ENCODE data around the gene PRKG1.

The PRKG1 gene

DNA sequence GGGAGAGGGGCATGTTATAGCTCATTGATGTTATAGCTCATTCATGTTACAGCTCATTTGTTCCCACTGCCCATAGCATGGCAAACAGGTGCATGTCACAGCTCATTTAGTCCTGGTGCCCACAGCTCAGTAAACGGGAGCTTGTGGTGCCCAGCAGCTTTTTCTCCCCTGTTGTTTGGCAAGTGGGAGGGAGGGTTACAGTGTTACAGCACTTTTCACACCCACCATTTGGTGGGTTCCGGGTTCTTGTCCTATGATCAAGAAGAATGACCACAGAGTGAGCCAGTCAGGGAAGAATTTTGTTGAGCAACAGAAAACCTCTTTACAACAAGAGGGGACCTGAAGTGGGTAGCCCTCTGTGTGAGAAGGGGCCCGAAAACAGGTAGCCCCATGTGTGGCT lies 787.9 kb downstream of the PRKG1 start:
- no peak for DNase-seq

- DNase-seq = no peak
Observed at GRCh38 chr10:51867956-51868355, 793.7 kb downstream of the PRKG1 start.

DNA sequence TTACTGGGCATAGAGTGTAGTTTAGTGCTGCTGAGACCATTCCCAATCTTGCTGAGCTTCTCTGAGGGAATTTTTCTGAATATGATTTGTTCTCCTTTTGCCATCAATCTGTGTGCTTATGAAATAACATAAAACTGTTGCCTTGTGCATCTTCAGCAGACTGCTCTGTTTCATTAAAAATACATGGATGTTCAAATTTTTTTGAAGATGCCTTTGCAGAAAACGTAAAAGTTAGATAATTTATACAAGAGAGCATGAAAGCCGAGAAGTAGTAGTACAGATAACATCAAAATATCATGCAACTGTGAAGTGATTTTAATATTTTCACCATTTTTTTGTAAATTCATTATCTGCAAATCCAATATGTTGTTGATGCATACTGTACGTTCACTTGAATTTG lies 799.8 kb downstream of the PRKG1 start:
- no peak for DNase-seq

DNA sequence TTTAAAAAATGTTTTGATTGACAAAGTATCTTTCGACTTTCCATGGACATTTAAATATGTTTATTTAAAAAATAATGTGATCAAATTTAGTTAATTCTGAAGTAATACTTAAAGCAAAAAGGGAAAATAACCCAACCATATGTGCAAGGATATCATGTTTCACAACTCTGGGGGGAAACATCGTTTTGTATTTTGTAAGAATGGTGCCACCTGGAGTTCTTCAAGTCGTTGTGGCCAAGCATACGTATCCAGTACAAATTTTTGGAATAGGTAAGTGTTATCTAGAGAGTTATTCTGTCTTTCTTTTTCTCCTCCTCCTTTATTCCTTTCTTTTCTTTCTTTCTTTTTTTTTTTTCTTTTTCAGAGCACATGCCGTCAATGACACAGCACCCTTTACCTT lies 801.3 kb downstream of the PRKG1 start:
- no peak for DNase-seq

DNA sequence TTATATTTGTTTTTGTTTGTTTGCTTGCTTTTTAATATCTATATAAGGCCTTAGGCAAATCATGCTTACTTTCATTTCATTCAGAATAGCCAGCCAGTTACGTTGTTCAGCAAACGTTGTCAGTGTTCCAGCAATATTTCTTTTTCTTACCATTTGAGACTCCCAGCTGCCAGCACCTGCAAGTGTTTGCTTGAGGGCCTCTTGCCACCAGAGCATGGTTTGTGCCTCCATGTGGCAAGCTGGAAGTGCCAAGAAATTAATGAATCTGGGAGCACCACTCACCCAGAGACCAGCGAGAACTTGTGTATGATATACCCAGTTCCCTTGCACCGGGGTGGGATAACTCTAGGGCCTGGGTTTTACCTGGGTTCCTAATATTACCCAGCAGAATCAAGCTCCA lies 802.2 kb downstream of the PRKG1 start:
- no peak for DNase-seq

GRCh38 chr10:51876979-51877378 lies 802.7 kb downstream of the PRKG1 start:
- no peak for DNase-seq

DNA sequence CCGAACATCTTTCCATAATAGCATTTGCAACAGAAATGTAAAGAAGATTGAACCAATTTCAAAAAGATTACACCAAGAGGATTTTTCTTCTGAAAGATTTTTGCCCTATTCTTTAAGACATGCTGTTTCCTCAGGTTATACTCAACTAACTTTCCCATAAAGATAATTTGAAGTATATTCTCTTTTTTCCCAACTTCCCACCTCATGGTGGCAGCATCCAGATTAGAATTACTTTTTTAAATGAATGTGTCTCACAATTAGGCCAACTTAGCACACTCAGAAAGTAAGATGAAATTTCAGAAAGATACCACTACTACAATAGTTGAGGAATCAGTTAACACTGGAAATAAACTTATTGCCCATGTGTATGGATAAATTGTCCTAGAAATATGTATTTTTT lies 803.3 kb downstream of the PRKG1 start:
- no peak for DNase-seq

DNA sequence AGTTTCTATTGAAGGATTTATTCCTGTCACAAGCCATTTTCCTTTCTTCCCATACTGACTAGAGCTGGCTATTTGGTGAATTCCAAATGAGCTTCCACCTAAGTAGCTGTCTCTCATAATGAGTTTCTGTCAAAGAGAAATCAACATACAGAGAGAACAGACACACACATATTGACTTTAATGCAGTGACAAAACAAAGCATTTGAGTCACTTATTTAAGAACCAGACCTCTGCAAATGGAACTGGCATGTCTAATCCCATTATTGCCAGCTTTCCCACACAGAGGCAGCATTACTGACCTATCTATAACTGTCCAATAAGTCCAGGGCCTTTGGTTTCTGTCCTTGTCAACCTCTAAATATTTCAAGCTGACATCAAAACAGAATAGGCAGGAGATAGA lies 804.4 kb downstream of the PRKG1 start:
- no peak for DNase-seq

GRCh38 chr10:51879238-51879637 lies 805.0 kb downstream of the PRKG1 start:
- no peak for DNase-seq

DNA sequence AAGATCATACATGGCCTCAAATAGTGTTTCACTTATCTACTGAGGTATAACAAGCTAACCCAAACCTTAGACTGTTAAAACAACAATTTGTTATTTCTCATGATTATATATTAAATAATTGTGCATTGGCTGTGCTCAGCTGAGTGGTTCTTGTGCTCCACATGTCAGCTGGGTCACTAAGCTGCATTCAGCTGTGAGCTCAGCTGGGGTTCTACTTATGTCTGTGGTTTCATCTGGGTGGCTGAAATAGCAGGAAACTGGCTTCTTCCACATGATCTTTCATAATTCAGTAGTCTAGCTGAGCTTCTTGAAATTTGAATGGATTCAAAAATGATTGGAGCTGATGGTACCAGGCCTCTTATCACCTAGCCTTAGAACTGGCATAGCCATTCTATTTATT lies 806.9 kb downstream of the PRKG1 start:
- no peak for DNase-seq

GRCh38 chr10:51886438-51887068 lies 812.3 kb downstream of the PRKG1 start:
- DNase-seq = no peak

DNA sequence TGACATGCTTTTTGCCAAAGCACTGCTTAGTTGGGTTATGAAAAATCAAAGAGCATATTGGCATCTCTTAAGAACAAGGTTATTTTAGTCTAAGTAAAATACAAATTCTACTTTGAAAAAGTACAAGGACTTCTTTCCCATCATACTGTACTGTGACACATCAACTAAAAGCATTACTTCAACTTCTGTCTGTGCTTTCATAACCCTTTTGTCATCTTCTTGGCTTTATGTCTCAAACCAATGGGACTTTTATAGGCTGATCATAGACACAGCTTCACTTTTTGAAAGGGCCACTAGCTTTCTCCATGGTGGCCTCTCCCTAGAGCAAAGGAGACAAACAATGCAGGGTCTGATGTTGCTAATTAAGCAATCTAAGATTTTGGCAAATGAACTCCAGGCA lies 814.0 kb downstream of the PRKG1 start:
- DNase-seq = no peak

GRCh38 chr10:51892313-51892712 lies 818.0 kb downstream of the PRKG1 start:
- no peak for DNase-seq

GRCh38 chr10:51892965-51893658 lies 818.8 kb downstream of the PRKG1 start:
- no peak for DNase-seq

DNA sequence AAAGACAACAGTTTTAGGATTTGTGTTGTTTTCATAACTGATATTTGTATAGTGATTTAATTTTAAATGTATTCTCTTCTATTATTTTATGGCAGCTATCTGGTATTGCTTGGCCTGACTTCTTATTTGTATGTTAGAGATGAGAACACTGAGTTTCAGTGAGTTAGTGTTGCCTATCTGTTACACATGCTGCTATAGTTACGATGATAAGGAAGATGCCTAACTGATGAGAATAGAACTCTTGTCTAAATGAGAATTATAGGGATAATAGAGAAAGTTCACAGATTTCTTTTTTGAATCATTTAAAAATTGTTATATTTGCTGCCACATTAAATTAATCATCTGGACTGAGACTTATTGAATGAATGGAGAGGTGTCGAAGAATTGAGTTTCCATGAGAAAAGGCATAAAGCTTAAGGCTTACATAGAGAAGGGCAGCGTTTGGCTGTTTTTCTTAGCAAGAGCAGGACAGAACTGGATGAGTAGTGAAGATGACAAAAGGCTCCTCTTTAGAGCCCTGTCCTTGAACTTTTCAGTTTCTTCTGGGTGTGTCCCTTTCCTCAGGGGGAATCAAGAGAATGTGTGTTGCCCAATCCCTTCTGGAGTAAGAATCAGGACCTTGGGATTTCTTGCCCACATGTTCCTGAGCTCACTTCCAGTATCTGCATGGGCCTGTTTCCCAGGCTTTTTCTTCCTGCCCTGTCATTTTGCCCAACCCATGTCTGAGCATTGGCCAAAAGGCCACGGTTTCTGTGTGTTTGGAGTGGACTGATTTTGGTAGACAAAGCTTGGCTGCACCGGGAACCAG lies 820.7 kb downstream of the PRKG1 start:
- no peak for DNase-seq

- DNase-seq = no peak
Observed at GRCh38 chr10:51896849-51897248, 822.6 kb downstream of the PRKG1 start.

DNA sequence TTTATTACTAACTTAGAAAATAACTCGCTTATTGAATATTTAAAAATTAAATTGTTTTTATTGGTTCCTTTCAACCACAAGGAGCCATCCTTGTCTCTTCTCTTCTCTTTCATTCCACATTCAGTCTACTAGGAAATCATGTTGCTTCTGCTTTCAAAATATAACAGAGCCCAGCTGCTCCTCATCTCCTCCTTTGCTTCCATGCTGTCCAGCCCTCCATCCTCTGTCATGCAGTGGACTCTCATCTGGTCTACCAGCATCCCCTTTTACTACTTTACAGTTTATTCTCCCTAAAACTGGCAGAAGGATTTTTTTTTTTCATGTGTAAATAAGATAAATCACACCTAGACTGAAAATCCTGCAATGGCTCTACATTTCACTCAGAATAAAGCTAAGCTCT lies 823.3 kb downstream of the PRKG1 start:
- DNase-seq = no peak

DNA sequence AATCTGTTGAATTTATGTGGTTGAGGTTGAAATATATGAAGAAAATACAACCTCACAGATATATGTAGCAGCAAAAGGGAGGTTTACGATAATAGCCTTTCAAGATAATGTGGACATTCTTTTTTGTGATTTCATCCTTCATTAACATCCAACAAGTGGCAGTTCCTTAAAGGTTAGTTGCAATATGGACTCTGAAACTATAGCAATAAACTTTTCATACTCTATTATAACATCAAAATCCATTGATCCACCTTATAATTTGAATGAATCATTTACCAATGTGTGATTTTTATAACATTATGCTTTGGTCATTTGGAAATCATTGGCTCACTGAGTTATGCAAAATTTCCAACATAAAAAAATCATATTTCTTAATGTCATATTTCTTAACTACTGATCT lies 825.9 kb downstream of the PRKG1 start:
- no peak for DNase-seq

DNA sequence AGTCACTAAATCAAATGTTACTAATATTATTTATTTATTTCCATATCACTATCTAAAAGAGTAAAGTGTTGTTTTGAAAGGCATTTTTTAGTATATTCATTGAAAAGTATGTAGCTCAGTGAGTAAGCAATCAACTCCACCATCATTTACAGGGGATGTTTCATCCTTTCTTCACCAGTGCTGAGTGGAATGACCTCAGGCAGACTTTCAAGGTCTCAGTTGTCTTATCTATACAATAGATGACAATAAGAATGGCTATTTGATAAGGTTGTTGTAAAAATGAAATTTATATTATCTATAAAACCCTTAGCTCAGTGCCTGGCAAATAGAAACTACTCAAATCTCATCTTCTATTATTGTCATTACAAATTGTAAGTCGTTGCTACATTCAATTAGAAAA lies 829.4 kb downstream of the PRKG1 start:
- no peak for DNase-seq

DNA sequence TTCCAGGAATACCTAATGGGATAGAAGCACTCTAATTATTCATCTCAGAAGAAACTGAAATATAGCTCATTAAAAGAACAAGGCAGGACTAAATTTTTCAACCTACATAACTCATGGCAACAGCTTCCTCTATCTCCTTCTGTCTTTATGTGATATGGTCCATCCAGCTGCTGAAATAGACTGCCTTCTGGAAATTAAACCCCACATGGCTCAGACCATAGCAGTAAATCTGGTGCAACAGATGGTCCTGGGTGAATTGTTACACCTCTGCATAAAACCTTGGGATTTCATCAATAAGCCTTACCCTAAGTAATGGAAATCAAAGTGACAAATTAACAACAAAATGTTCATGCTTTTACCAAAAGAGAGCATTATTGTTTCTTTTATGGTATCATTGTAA lies 830.7 kb downstream of the PRKG1 start:
- DNase-seq = no peak

- no peak for DNase-seq
Observed at GRCh38 chr10:51907361-51907760, 833.1 kb downstream of the PRKG1 start.

GRCh38 chr10:51910189-51910588 lies 835.9 kb downstream of the PRKG1 start:
- no peak for DNase-seq

DNA sequence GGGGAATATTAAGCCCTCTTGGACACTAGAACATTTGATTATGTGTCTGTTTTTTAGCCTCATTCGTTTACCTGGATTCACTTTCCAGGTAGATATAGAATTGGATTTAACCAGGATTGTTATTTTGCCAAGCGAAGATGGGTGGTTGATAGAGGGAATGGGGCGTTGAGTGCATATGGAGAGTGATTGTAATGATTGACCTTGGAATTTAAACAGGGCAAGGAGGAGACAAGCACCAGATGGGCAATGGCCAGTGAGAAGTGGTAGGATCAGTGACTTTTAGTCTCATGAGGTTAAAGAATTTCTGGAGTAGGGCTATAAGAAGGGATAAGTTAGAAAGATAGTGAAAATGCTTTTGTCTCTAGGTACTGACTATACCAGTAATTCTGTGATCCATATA lies 836.3 kb downstream of the PRKG1 start:
- DNase-seq = no peak

GRCh38 chr10:51911723-51912122 lies 837.4 kb downstream of the PRKG1 start:
- no peak for DNase-seq
